HG03558 (cell line): ENCODE results near the gene CD4.
"Not testable (repeated sequence)": the region's sequence is repeated elsewhere in the genome, so short reads cannot be mapped to it uniquely, and the experiment has no call there.

Experiments
- ATAC-seq: cut with Tn5 transposase; IDR thresholded peaks from one replicate; pipeline ENCODE4 v1.9.1; 2021; ENCODE audit warnings: moderate number of reproducible peaks; ENCODE audit not compliant: unreplicated experiment; ENCODE audit errors: extremely low read depth

CD4 gene

GRCh38 chr12:6863033-6863432 is 73.7 kb downstream of the CD4 start:
- no peak for ATAC-seq

- no peak for ATAC-seq
These were observed 74.4 kb downstream of the CD4 start for GRCh38 chr12:6863586-6864321.

GRCh38 chr12:6865307-6865706 is 76.0 kb downstream of the CD4 start:
- ATAC-seq: not testable (repeated sequence)

- ATAC-seq: no peak
These were observed 77.0 kb downstream of the CD4 start for GRCh38 chr12:6866163-6866919.

GRCh38 chr12:6866920-6867412 is 77.6 kb downstream of the CD4 start:
- no peak for ATAC-seq

- no peak for ATAC-seq
These were observed 78.3 kb downstream of the CD4 start, which contains the start of gene TPI1 for GRCh38 chr12:6867413-6868210. Gene TPI1 (plus strand): TSS chr12:6867531. CDS start chr12:6867567, 36 bp downstream.

GRCh38 chr12:6868211-6869048 is 79.1 kb downstream of the CD4 start:
- no peak for ATAC-seq

- ATAC-seq: no peak
These were observed 80.0 kb downstream of the CD4 start for GRCh38 chr12:6869049-6870021.

GRCh38 chr12:6870304-6870703 is 81.0 kb downstream of the CD4 start:
- not testable (repeated sequence) for ATAC-seq
